Stomach (tissue), 9 donors: Measurements from ENCODE around the gene ZSCAN30. TPM values are rescaled to one million over a fixed set of nuclear protein-coding genes. Genes with fewer than 3 reads are reported as not detected.

ENCODE experiments used
- DNase-seq, 2 donors: peaks; one replicate each; pipeline versions ENCODE4 v3.0.0 to v3.0.0-alpha.2; 2013 to 2019
- H3K27ac ChIP-seq, 5 donors: fragments of 200-600 bp in 4 of 5; sonication (generic) in 4 of 5; one replicate each; pipeline ENCODE4 v1.5.1; 2013 to 2019; ENCODE audit warnings: mild to moderate bottlenecking in 1 of 5, moderate library complexity in 1 of 5
- H3K27me3 ChIP-seq, 3 donors: fragments of 200-600 bp; sonication (generic); one replicate each; pipeline ENCODE4 v1.5.1; 2017 to 2019; ENCODE audit warnings: mixed run types in 1 of 3
- H3K36me3 ChIP-seq, 4 donors: fragments of 200-600 bp; sonication (generic); 1 replicate in 3 of 4; 2 replicates in 1 of 4; pipeline ENCODE4 v1.5.1; 2016 to 2019
- H3K4me1 ChIP-seq, 4 donors: fragments of 200-600 bp; sonication (generic); one replicate each; pipeline ENCODE4 v1.5.1; 2016 to 2019
- H3K4me3 ChIP-seq, 4 donors: fragments of 200-600 bp; sonication (generic) in 3 of 4; one replicate each; pipeline ENCODE4 v1.5.1; 2016 to 2019; ENCODE audit warnings: mild to moderate bottlenecking in 1 of 4
- H3K9me3 ChIP-seq, 4 donors: fragments of 200-600 bp; sonication (generic); one replicate each; pipeline ENCODE4 v1.5.1; 2016 to 2019
- CTCF ChIP-seq, 7 experiments: fragments of 450-650 bp in 4 of 7; fragments of 200-600 bp in 3 of 7; sonication (generic) in 3 of 7; IDR thresholded peaks; one replicate each; pipeline ENCODE4 v1.5.1; 2016 to 2019; ENCODE audit warnings: antibody characterized with exemption in 7 of 7, control low read depth in 2 of 7, mild to moderate bottlenecking in 1 of 7
- EP300 ChIP-seq: sonication (generic); formaldehyde crosslinking; IDR thresholded peaks from one replicate; pipeline ENCODE4 v1.6.1; 2017; ENCODE audit warnings: antibody characterized with exemption
- POLR2A ChIP-seq, 4 donors: fragments of 450-650 bp; IDR thresholded peaks; one replicate each; pipeline ENCODE4 v1.6.1; 2016; ENCODE audit warnings: antibody characterized with exemption in 4 of 4, control low read depth in 2 of 4, mild to moderate bottlenecking in 1 of 4, moderate library complexity in 1 of 4
- POLR2AphosphoS5 ChIP-seq, 3 donors: sonication (generic); formaldehyde crosslinking; IDR thresholded peaks; one replicate each; pipeline ENCODE4 v1.6.1; 2016; ENCODE audit warnings: antibody characterized with exemption in 3 of 3
- WGBS, 5 donors: extraction: QIAGEN DNeasy Blood & Tissue Kit in 3 of 5; methylation state at CpG; one replicate each; pipeline versions ENCODE4 v1.1.5 to v1.1.7; 2013 to 2018; 5-methylcytosine and 5-hydroxymethylcytosine counted together
- intact Hi-C: fragments of 100-400 bp; cut with DNase I; formaldehyde crosslinking; loops from one replicate; pipeline ENCODE4 v1.15.1; 2023; ENCODE audit warnings: low total_unique reads
- polyA plus RNA-seq, 3 donors: library from polyadenylated mRNA; stranded (reverse); fragments of 200-250 nt; gene quantifications; one replicate each; pipeline ENCODE4 v1.2.3, GENCODE V29; 2013
- total RNA-seq, 5 donors: library from RNA; depleted of rRNA; stranded (reverse); fragments of >200 nt; gene quantifications; one replicate each; pipeline versions ENCODE4 v1.1.0 to v1.2.3, GENCODE V29; 2014 to 2016
- donor health status: healthy with polysubstance abuse.
- donor health status: Bipolar disorder and iron deficiency.
- donor health status: healthy.

Gene ZSCAN30
- total and polyA plus RNA-seq, 8 donors = 3.7 to 22.0 (median 9.6) TPM

GRCh38 chr18:35245719-35246317 is 44.2 kb downstream of the ZSCAN30 start:
- no peak for DNase-seq
- Histone ChIP-seq H3K4me3 (no peak overlapping the region), H3K27ac (no peak overlapping the region), H3K4me1 (peaks cover 4 to 21% (median 11%) of the 10 kb centered on the region in 4 donors), H3K36me3 (peaks cover 55 to 83% (median 82%) of the 10 kb centered on the region in 4 donors), H3K27me3 (no peaks in the 10 kb centered on the region), H3K9me3 (peaks cover 0 to 23% (median 0%) of the 10 kb centered on the region in 4 donors)
- intact Hi-C loops = no loop called here
- TF ChIP-seq POLR2AphosphoS5 (IDR thresholded peaks at IDR 0.05) (no peak), POLR2A (IDR thresholded peaks at IDR 0.05) (no peak)
- 96 to 99% (median 96%) methylated on average over 4 of the region's 4 CpGs for WGBS, 5 donors

- H3K4me3 ChIP-seq = no peak overlapping the region
- WGBS, 5 donors = 96 to 99% (median 97%) methylated on average over 4 of the region's 4 CpGs
- H3K4me1 ChIP-seq = peaks cover 7 to 26% (median 13%) of the 10 kb centered on the region in 4 donors
- H3K9me3 ChIP-seq = peaks cover 0 to 23% (median 0%) of the 10 kb centered on the region in 4 donors
- TF ChIP-seq POLR2AphosphoS5 (IDR thresholded peaks at IDR 0.05) (no peak), EP300 (no peak), POLR2A (IDR thresholded peaks at IDR 0.05) (no peak), CTCF (IDR thresholded peaks at IDR 0.05) (no peak)
- no peak for DNase-seq
- H3K36me3 ChIP-seq = peaks cover 55 to 72% (median 71%) of the 10 kb centered on the region in 4 donors
- no peak overlapping the region for H3K27ac ChIP-seq
- intact Hi-C loops = no loop called here
- no peaks in the 10 kb centered on the region for H3K27me3 ChIP-seq
Measured at GRCh38 chr18:35244671-35245070, 45.4 kb downstream of the ZSCAN30 start.

GRCh38 chr18:35242426-35242825 is 47.6 kb downstream of the ZSCAN30 start:
- H3K9me3 ChIP-seq = peaks cover 0 to 23% (median 0%) of the 10 kb centered on the region in 4 donors

GRCh38 chr18:35241448-35241804 is 48.6 kb downstream of the ZSCAN30 start:
- H3K9me3 ChIP-seq = peaks cover 0 to 17% (median 0%) of the 10 kb centered on the region in 4 donors
- WGBS, 5 donors = 0 to 2% (median 0%) methylated on average over 5 of the region's 5 CpGs
- peak overlapping the region; percentile 59 to 78 (median 68) for H3K4me3 ChIP-seq
- peak in 1 of 2 donors; percentile 29 for DNase-seq
- intact Hi-C loops = no loop called here
- H3K27me3 ChIP-seq = no peaks in the 10 kb centered on the region
- peak overlapping the region; percentile 95 to 98 (median 97) for H3K27ac ChIP-seq
- TF ChIP-seq POLR2AphosphoS5 (IDR thresholded peaks at IDR 0.05) = no peak
- TF ChIP-seq POLR2A (IDR thresholded peaks at IDR 0.05) = no peak
- TF ChIP-seq CTCF (IDR thresholded peaks at IDR 0.05) = no peak
- TF ChIP-seq EP300 = no peak
- H3K36me3 ChIP-seq = peaks cover 39 to 42% (median 41%) of the 10 kb centered on the region in 4 donors
- H3K4me1 ChIP-seq = peaks cover 7 to 26% (median 14%) of the 10 kb centered on the region in 4 donors

More at GRCh38 chr18:35242426-35242825, 47.6 kb downstream of the ZSCAN30 start:
- no peak overlapping the region for H3K4me3 ChIP-seq
- intact Hi-C loops = no loop called here
- H3K4me1 ChIP-seq = peaks cover 7 to 26% (median 14%) of the 10 kb centered on the region in 4 donors
- WGBS, 5 donors = 86 to 94% (median 92%) methylated on average over 6 of the region's 6 CpGs
- H3K36me3 ChIP-seq = peaks cover 47 to 52% (median 51%) of the 10 kb centered on the region in 4 donors
- no peak for DNase-seq
- TF ChIP-seq EP300 (no peak), CTCF (IDR thresholded peaks at IDR 0.05) (no peak), POLR2A (IDR thresholded peaks at IDR 0.05) (no peak), POLR2AphosphoS5 (IDR thresholded peaks at IDR 0.05) (no peak)
- H3K27ac ChIP-seq = peak overlapping the region in 4 of 5 donors; percentile 2 to 98 (median 98)
- H3K27me3 ChIP-seq = no peaks in the 10 kb centered on the region
